Keratinocyte (primary cell): Measurements from ENCODE around the gene TMEM143. TPM values are rescaled to one million over a fixed set of nuclear protein-coding genes. Genes with fewer than 3 reads are reported as not detected.

ENCODE experiments used
- DNase-seq: peaks from one replicate; pipeline ENCODE4 v3.0.0-alpha.2; 2011; ENCODE audit warnings: low read depth, missing footprints, low spot score
- FAIRE-seq: peaks from 2 replicates; lab custom pipeline; 2011; peaks lifted over from hg19 to GRCh38; lab: Jason Lieb, UNC
- H2AFZ ChIP-seq: 2 replicates; pipeline ENCODE4 v1.6.0; 2012; ENCODE audit warnings: low read length, control low read depth, inconsistent platforms; ENCODE audit not compliant: control insufficient read depth
- H3K27ac ChIP-seq: 2 replicates; pipeline ENCODE4 v1.5.1; 2011; ENCODE audit warnings: low read length; ENCODE audit not compliant: control insufficient read depth, insufficient read depth
- H3K27me3 ChIP-seq: 3 replicates; pipeline ENCODE4 v1.6.0; 2011; ENCODE audit warnings: low read length; ENCODE audit not compliant: control insufficient read depth, insufficient read depth; ENCODE audit errors: extremely low read depth
- H3K36me3 ChIP-seq, 2 experiments: 2 replicates in 1 of 2; 3 replicates in 1 of 2; pipeline ENCODE4 v1.5.1; 2011; ENCODE audit warnings: low read length in 2 of 2, mild to moderate bottlenecking in 1 of 2; ENCODE audit not compliant: control insufficient read depth in 2 of 2, insufficient read depth in 2 of 2; ENCODE audit errors: extremely low read depth in 1 of 2
- H3K4me1 ChIP-seq: 3 replicates; pipeline ENCODE4 v1.5.1; 2011; ENCODE audit warnings: low read length; ENCODE audit not compliant: control insufficient read depth, insufficient read depth; ENCODE audit errors: extremely low read depth
- H3K4me2 ChIP-seq: 3 replicates; pipeline ENCODE4 v1.6.0; 2011; ENCODE audit warnings: low read depth, low read length; ENCODE audit not compliant: control insufficient read depth, insufficient read depth; ENCODE audit errors: extremely low read depth
- H3K4me3 ChIP-seq, 3 experiments: fragments of 200-600 bp in 1 of 3; sonication (generic) in 1 of 3; 2 replicates in 2 of 3; 3 replicates in 1 of 3; pipeline ENCODE4 v1.5.1; 2011 to 2016; ENCODE audit warnings: low read length in 3 of 3, mild to moderate bottlenecking in 3 of 3, control low read depth in 2 of 3, inconsistent platforms in 1 of 3, low read depth in 1 of 3, mixed read lengths in 1 of 3, mixed run types in 1 of 3, moderate library complexity in 1 of 3; ENCODE audit not compliant: control insufficient read depth in 2 of 3, insufficient read depth in 2 of 3; ENCODE audit errors: extremely low read depth in 1 of 3
- H3K79me2 ChIP-seq: 2 replicates; pipeline ENCODE4 v1.6.0; 2012; ENCODE audit warnings: low read length; ENCODE audit not compliant: control insufficient read depth, insufficient read depth
- H3K9ac ChIP-seq: 3 replicates; pipeline ENCODE4 v1.6.0; 2011; ENCODE audit warnings: low read length; ENCODE audit not compliant: control insufficient read depth, insufficient read depth; ENCODE audit errors: extremely low read depth
- H3K9me1 ChIP-seq: 3 replicates; pipeline ENCODE4 v1.6.0; 2011; ENCODE audit warnings: low read length; ENCODE audit not compliant: control insufficient read depth, insufficient read depth; ENCODE audit errors: extremely low read depth
- H3K9me3 ChIP-seq: 2 replicates; pipeline ENCODE4 v1.5.1; 2012; ENCODE audit warnings: low read depth, low read length; ENCODE audit not compliant: control insufficient read depth
- H4K20me1 ChIP-seq: 3 replicates; pipeline ENCODE4 v1.6.0; 2011; ENCODE audit warnings: low read length; ENCODE audit not compliant: control insufficient read depth, insufficient read depth; ENCODE audit errors: extremely low read depth
- CTCF ChIP-seq, 3 experiments: IDR thresholded peaks in 1 of 3; conservative IDR thresholded peaks in 1 of 3; optimal IDR thresholded peaks in 1 of 3; 2 replicates in 2 of 3; 3 replicates in 1 of 3; pipeline versions ENCODE3 to v1.5.1; 2011; ENCODE audit warnings: low read length in 3 of 3, mild to moderate bottlenecking in 3 of 3, moderate library complexity in 2 of 3, control low read depth in 1 of 3, inconsistent platforms in 1 of 3; ENCODE audit not compliant: insufficient read depth in 2 of 3; ENCODE audit errors: extremely low read depth in 1 of 3
- EZH2 ChIP-seq: IDR thresholded peaks from one replicate; pipeline ENCODE4 v1.6.1; 2012; ENCODE audit warnings: inconsistent platforms, mild to moderate bottlenecking, low read length, moderate library complexity
- dilution Hi-C: fragments of 300-500 bp; cut with MboI; formaldehyde crosslinking; loops from one replicate; pipeline ENCODE4 v1.7.0; 2020; ENCODE audit warnings: low sequenced_read_pairs; ENCODE audit not compliant: extremely low pct_ligation_motif_present
- polyA plus RNA-seq, 5 experiments: library from polyadenylated mRNA; depleted of rRNA in 3 of 5; stranded (reverse) in 3 of 5; stranded (forward) in 1 of 5; unstranded in 1 of 5; fragments of >200 nt; gene quantifications; 1 replicate in 1 of 5; 2 replicates in 3 of 5; 3 replicates in 1 of 5; pipeline versions ENCODE4 v1.2.1 to v1.2.3, GENCODE V29; 2011 to 2012; ENCODE audit warnings: missing spikeins in 2 of 5, low read depth in 1 of 5, low replicate concordance in 1 of 5

The TMEM143 gene
- polyA plus RNA-seq, 1 donor (not counting 4 experiments of a cell fraction or from before 2014, with no cell fraction given), result 2.9 TPM

DNA sequence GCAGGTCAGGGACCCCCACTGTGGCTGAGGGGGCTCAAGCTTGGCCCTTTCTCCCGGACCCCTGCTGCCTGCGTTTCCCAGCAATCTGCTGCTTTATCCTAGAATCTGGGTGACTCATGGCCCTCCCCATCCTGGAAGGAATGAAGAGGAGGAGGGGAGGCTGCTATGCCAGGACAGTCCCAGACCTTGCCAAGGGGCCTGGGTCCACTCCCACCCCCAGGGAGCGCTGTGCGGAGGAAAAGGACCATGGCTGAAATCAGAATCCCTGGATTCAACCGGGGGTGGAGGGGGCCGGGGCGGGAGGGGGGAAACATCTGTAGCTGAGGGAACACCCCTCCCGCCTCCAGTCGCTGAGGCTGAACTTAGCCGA is 73.4 kb downstream of the TMEM143 start:
- H4K20me1 ChIP-seq, result no peaks in the 10 kb centered on the region
- no peak overlapping the region for H3K4me3 ChIP-seq
- peaks cover 6% of the 10 kb centered on the region for H3K4me1 ChIP-seq
- no peaks in the 10 kb centered on the region for H3K9me1 ChIP-seq
- TF ChIP-seq EZH2 (no peak), CTCF (optimal IDR thresholded peaks at IDR 0.05 in 1 of 3, IDR thresholded peaks at IDR 0.05 in 1 of 3, conservative IDR thresholded peaks at IDR 0.05 in 1 of 3; ENCODE audit: extremely low read depth in 1 of 3, insufficient read depth in 2 of 3, low read length in 3 of 3) (peak in 1 of 3 experiments; percentile 2)
- DNase-seq, result no peak
- H3K9ac ChIP-seq, result no peak overlapping the region
- no peak for FAIRE-seq
- no peaks in the 10 kb centered on the region for H3K27me3 ChIP-seq
- no peaks in the 10 kb centered on the region for H3K79me2 ChIP-seq
- H3K36me3 ChIP-seq, result no peaks in the 10 kb centered on the region
- H3K4me2 ChIP-seq, result peak overlapping the region; percentile 99
- H3K9me3 ChIP-seq, result no peaks in the 10 kb centered on the region
- H2AFZ ChIP-seq, result no peak overlapping the region
- dilution Hi-C loops, result no loop called here
- H3K27ac ChIP-seq, result no peak overlapping the region

DNA sequence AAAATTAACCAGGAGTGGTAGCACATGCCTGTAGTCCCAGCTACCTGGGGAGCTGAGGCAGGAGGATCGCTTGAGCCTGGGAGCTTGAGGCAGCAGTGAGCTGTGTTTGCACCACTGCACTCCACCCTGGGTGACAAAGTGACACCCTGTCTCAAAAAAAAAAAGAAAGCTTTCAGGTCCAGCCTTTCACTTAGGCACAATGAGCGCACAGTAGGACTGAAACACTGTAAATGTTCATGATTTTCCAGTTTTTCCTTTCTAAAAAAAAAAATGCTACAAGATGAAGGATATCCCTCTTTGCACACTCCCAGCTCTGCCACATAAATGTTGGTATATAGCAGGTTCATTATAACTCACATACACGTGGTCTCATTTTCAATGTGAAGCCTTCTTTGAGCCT is 76.0 kb downstream of the TMEM143 start:
- FAIRE-seq, result no peak
- Histone ChIP-seq H3K27me3 (no peaks in the 10 kb centered on the region), H3K27ac (no peak overlapping the region), H3K9ac (no peak overlapping the region), H3K4me2 (no peak overlapping the region), H3K79me2 (no peaks in the 10 kb centered on the region), H2AFZ (no peak overlapping the region), H3K4me1 (peaks cover 6% of the 10 kb centered on the region), H4K20me1 (no peaks in the 10 kb centered on the region), H3K9me3 (peaks cover 2% of the 10 kb centered on the region), H3K36me3 (no peaks in the 10 kb centered on the region), H3K4me3 (no peak overlapping the region), H3K9me1 (no peaks in the 10 kb centered on the region)
- DNase-seq, result no peak
- no peak for TF ChIP-seq CTCF (optimal IDR thresholded peaks at IDR 0.05 in 1 of 3, IDR thresholded peaks at IDR 0.05 in 1 of 3, conservative IDR thresholded peaks at IDR 0.05 in 1 of 3; ENCODE audit: extremely low read depth in 1 of 3, insufficient read depth in 2 of 3, low read length in 3 of 3)
- no peak for TF ChIP-seq EZH2
- dilution Hi-C loops, result no loop called here
